ENCODE results near the gene DYNC1I1. TPM values are rescaled to one million over a fixed set of nuclear protein-coding genes. Genes with fewer than 3 reads are reported as not detected.

Gene DYNC1I1
- total RNA-seq, 1 experiment from 2014 or later: 3.2 TPM

- Histone ChIP-seq H3K4me1 (ENCODE audit: insufficient read depth, low read length) (no peaks in the 10 kb centered on the region), H3K79me1 (ENCODE audit: insufficient read depth, low read depth, low read length, poor library complexity, severe bottlenecking) (no peaks in the 10 kb centered on the region), H3K9me3 (ENCODE audit: control insufficient read depth, low read depth, low read length) (no peaks in the 10 kb centered on the region), H3K4ac (ENCODE audit: low read depth, low read length) (no peak overlapping the region), H2BK12ac (ENCODE audit: insufficient read length, low read depth, low read length) (no peak overlapping the region), H3K23me2 (ENCODE audit: insufficient read length, low read depth, low read length, poor library complexity, severe bottlenecking) (no peaks in the 10 kb centered on the region), H4K20me1 (ENCODE audit: control insufficient read depth, insufficient read depth, insufficient read length) (no peaks in the 10 kb centered on the region), H3K23ac (ENCODE audit: insufficient read length, low read depth, low read length) (no peak overlapping the region), H2BK120ac (ENCODE audit: low read depth, low read length, poor library complexity, severe bottlenecking) (no peak overlapping the region), H2BK5ac (ENCODE audit: insufficient read length, low read length) (no peak overlapping the region), H3T11ph (ENCODE audit: low read length) (no peak overlapping the region), H4K8ac (replicated peaks; ENCODE audit: insufficient read length, low read depth, low read length) (no peak overlapping the region), H2BK15ac (ENCODE audit: low read depth, low read length) (no peak overlapping the region), H2AFZ (ENCODE audit: low read length) (no peak overlapping the region), H3K14ac (ENCODE audit: insufficient read depth, low read length) (no peak overlapping the region), H2AK5ac (ENCODE audit: insufficient read length, low read length) (no peak overlapping the region), H2BK20ac (ENCODE audit: low read depth, low read length, poor library complexity, severe bottlenecking) (no peak overlapping the region), H3K9ac (ENCODE audit: extremely low read depth, insufficient read length, low read length) (no peak overlapping the region), H4K5ac (ENCODE audit: insufficient read length, low read depth, low read length) (no peak overlapping the region), H3K4me2 (ENCODE audit: insufficient read depth, insufficient read length, low read length) (no peak overlapping the region), H3K27ac (ENCODE audit: insufficient read length, low read depth, low read length) (no peak overlapping the region), H4K91ac (ENCODE audit: insufficient read length, low read depth, low read length) (no peak overlapping the region), H3K27me3 (ENCODE audit: insufficient read depth, low read length) (no peaks in the 10 kb centered on the region), H3K79me2 (ENCODE audit: insufficient read depth, low read length) (no peaks in the 10 kb centered on the region), H3K56ac (ENCODE audit: insufficient read length, low read depth, low read length) (no peak overlapping the region), H3K18ac (ENCODE audit: insufficient read length, low read depth, low read length) (no peak overlapping the region)
- Mint-ChIP-seq H3K27ac (no peak overlapping the region), H3K4me3 (no peak overlapping the region), H3K9me3 (peaks cover 0 to 2% of the 10 kb centered on the region in 2 experiments; a peak in 2 of 5 replicates), H3K4me1 (peaks cover 12% of the 10 kb centered on the region in 2 experiments), H3K36me3 (ENCODE audit: insufficient read depth in 1 of 3, low read depth in 3 of 3) (no peaks in the 10 kb centered on the region), H3K27me3 (ENCODE audit: low read depth) (no peaks in the 10 kb centered on the region)
- TF ChIP-seq CTCF (conservative IDR thresholded peaks at IDR 0.05): no peak
- WGBS (ENCODE audit: extremely low coverage, insufficient read length, low lambda C conversion rate): no CpG with 5 or more reads among the region's 3 CpGs
- DNase-seq: no peak
Measured at GRCh38 chr7:96016056-96016586, 243.8 kb downstream of the DYNC1I1 start.
